Mucosa of gallbladder (tissue), 1 donor: Measurements from ENCODE around the gene CFAP141. TPM values are rescaled to one million over a fixed set of nuclear protein-coding genes. Genes with fewer than 3 reads are reported as not detected.

ENCODE experiments used
- DNase-seq: peaks from one replicate; pipeline ENCODE4 v3.0.0-alpha.2; 2020; ENCODE audit warnings: low spot score
- total RNA-seq: library from RNA; stranded (reverse); gene quantifications from one replicate; pipeline ENCODE4 v1.2.1, GENCODE V29; 2021
- donor health status: DM: no; HTN: no; CAD: no.

Gene CFAP141
- total RNA-seq, 1 donor from 2014 or later = not detected

DNA sequence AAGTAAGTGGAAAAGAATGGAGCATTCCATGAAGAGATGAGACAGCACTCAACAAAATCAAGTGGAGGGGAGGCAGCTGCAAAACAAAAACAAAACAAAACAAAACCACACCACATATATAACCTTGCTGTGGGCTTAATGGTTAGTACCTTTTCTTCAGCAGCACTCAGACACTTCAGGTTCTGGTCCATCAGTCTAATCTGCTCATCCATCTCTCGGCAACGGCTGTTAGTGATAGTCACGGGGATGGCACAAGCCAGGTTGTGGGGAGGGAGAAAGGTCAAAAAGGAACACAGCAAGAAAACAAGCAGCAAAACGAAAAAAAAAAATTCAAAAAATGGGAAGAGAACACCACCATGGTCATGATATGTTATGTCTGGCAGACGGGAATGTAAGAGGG is 34.3 kb downstream of the CFAP141 start:
- DNase-seq = no peak

DNA sequence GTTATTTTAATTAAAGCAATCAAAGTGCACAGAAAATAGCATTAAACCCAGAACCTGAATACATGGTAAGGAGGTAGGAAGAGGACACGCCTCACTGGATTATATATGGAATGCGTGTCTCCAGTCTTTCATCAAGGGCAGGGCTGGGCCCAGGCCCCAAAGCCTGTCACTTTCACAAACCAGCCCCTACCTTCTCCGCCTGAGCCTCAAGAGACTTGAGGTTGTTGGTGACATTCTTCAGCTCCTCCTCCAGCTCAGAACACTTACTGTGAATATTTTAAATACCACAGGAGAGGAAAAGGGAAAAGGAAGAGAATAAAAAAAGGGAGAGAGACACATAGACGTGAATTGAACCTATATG is 34.9 kb downstream of the CFAP141 start:
- no peak for DNase-seq

DNA sequence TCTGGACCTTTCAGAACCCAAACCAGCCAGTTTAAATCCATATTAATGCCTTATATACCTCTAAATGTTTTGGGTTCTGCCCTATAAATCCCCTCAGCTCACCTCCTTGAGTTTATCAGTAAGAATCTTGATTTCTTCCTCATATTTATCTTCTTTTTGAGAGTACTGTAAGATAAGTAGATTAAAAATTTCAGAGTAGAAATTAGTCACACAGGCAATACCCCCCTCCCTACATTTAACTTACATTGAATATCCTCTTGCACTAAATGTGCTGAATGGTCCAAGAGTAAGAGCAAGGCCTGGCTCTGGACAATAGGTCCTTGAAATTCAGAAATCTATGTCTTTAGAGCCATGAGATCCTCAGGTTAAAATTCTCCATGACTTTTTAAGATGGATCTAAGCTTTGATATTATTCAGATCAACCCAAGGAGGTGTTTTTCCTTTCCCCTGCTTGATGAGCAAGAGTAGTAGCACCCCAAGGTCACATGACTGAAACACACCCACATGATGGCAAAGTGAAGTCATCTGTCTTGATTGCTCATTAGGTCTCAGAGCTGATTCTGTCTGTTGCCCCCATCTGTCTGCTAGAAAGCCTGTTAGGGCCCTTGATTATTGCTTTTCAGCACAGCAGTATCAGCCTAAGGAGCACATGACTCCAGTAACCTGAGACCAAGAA is 35.4 kb downstream of the CFAP141 start:
- no peak for DNase-seq

DNA sequence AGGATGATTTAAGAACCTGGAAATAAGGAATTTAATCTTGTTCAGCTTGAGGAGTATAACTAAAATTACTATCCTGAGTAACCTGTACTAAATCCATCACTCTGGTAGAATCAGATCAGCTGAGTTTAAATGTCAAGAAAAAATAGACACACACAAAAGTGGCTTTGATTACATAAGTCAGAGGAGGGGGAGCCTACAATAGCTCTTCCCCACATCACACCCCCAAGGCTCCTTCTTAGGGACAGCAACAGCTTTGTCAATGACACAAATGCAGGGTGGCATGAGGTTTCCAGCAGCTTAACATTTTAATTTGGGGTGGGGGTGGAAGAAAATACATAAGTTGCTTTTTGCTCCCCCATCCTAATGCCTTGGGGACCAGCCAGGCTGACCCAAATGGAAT is 38.7 kb downstream of the CFAP141 start:
- no peak for DNase-seq

DNA sequence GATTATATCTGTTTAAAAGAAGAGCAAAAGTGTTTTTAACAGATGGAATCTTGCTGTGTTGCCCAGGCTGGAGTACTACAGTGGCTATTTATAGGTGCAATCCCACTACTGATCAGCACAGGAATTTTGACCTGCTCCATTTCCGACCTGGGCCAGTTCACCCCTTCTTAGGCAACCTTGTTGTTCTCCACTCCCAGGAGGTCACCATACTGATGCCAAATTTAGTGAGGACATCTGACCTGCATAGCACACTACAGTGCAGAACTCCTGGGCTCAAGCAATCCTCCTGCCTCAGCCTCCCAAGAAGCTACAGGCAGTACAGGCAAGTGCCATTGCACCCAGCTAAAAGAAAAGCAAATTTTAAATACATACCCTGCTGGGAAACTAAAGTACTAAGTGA is 39.9 kb downstream of the CFAP141 start:
- no peak for DNase-seq

DNA sequence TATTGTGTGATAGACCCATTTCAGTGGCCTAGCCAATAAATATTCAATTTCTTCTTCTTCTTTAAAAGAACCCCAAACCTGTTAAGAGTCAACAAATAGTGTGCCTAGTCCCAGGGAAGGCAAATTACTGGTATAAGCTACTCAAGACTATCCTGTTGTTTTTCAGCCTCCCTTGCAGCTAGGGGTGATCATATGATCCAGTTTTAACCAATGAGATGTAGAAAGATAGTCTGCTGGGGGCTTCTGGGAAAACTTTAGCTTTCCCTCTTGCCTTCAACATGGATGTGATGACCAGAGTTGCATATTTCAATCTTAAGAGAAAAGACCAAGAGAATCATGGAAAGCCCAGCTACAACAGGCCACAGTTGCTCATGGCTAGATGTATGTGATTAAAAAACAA is 46.6 kb downstream of the CFAP141 start:
- DNase-seq = no peak

DNA sequence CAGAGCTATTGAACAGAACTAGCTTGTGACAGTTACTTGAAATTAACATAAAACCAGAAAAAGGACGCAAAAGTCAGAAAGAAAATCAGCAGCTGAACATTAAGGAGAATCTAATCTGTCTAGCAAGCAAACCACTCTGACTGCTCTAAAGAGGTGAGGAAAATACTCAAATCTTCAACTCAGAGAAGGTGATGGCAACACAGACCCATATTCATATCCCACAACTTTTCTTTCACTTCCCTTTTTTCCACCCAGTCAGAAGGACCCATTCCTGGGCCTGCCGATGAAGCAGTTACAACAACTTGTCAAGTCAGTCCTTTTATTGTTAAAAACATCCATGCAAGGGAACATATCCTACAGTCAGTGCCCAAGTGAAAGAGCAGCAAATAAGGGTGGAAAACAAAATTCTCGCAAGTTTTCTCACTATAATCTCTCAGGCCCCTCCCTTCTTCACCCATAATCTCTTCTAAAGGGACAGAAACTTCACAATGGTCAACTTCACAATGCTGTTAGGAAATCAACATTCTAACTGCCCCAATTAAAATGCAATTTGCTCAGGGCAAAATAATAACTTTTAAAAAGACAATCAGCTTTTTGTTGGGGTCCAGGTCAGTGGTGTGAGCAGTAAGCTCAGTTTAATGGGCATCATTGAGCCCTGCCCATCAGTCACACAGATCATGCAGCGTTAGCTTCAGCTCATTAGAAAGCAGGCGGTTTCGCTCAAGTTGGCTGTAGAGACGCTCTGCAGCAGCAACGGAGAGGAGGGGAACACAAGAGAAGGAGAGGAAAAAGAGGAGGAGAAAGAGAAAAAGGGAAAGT is 47.6 kb downstream of the CFAP141 start:
- no peak for DNase-seq

DNA sequence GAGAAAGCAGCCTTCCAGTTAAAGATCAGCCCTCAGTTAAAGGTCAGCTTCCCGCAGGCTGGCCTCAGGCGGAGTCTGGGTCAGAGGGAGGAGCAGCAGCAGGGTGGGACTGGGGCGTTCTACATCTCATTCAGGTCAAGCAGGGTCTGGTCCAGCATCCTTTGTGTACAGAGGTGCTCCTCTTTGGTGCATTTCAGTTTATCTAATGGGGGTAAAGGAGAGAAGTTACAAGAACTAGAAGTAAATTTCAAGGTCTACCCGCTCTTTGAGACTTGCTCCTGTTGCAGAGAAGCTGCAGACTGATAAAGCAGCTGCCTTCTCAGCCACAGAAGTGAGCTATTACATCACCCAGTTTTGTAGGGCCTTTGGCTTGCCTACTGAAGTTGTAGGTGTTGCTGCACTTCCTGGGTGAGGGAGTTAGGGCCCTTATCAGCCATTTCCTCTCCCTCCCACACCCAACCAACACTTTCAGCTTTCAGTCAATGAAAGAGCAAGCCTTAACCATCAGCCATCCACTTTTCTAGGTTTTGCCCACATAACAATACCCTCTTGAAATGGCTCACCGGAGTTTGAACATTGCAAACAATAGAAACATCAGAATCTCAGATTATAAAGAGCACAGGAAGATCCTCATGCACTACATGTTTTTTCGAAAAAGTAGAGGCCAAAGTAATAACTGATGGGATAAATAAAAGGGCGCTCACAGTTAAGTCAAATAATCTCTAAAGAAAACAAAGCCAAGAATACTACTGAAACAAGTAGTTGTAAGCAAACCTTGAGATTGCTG is 48.4 kb downstream of the CFAP141 start:
- DNase-seq = peak; percentile 36

DNA sequence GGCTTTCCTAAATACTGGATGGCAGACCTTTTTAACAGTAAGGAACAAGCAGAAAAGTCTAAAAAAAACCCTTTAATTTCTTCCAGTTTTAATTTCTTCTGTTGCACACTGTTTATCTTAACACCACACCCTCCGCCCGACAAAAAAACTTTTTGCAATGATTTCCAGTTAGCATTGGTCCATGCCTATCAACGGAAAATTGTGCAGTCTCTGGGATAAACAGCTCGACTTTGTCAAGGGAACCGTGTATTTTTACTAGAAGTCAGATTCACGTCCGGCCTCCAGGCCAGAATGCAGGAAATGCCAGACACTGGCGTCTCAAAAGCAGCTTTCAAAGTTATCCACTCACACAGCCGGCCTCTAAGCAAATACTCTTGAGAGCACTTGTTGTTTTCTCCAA is 50.9 kb downstream of the CFAP141 start:
- DNase-seq = peak; percentile 22

DNA sequence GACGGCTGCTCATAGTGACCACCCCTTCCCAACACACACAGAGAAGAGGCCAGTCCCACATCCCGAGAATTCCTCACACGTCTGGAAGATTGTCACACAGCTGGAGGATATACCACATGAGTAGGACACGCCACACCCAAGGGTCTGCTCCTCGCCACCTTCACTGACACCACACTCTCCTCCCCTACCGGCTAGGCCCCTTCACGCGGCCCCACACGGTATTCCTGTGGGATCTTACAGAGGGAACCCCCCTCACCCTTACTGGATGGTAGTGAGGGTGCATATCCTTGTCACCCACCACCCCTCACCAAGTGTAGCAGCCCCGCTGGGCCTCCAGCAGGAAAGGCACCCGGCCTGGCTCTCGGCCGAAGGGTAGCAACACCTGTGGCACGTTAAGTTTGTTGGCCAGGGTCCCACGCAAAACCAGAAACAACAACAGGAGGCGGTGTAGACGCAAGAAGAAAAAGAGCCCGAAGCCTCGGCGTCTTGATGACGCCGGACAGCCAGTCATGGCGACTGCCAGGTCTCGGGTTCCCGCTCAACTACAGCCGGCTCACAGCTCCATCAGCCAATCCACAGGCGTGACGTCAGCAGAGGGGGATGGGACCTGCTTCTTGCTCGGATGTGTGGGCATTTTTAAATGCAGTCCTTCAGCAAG is 51.5 kb downstream of the CFAP141 start, which contains the start of gene NUP210L:
TSS of gene NUP210L (minus strand) at position 540 of the 658 bp plus-strand sequence.
- DNase-seq = peak; percentile 64

DNA sequence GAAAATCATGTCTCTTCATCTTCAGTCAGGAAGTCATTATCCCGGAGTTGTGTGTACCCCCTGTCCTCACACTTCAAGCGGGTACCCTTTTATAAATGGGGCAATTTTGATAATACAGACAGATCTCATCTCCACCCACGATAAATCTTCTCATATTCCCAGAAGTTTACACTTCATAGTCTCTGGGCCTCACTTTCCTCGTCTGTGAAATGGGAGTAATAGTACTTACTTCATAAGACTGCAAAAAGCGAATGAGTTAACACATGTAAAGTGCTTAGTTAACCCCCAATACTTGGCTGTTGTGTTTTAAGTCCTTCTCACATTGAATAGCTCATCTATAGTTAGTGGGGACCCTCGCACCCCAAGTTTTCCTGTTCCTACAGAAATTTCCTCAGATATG is 52.1 kb downstream of the CFAP141 start:
- DNase-seq = no peak

DNA sequence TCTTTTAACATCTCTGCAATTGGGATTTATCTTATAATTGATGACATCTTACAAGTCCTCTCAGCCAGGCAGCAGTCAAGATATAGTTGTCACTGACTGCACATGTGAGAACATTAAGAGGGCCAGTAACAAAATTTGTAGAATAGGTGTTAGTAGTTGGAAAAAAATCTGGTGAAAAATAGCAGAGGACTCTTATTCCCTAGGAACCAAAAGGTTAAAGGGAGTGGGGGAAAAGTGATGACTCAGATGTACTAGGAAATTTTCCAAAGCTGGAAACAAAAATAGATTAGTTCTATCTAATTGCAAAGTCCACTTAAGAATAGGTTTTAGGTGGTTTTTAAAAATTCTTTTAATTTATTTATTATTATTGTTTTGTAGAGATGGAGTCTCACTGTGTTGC is 54.8 kb downstream of the CFAP141 start:
- DNase-seq = no peak

Other genes with a start within 250 kb of the CFAP141 start
- 60.6 TPM for gene CRTC2, start 247.7 kb downstream of the CFAP141 start, total RNA-seq
- gene SLC39A1, start 242.8 kb downstream of the CFAP141 start, total RNA-seq = 119 TPM
- 18.5 TPM for gene CREB3L4, start 238.4 kb downstream of the CFAP141 start, total RNA-seq
- 144 TPM for gene JTB, start 228.7 kb downstream of the CFAP141 start, total RNA-seq
- 112 TPM for gene RAB13, start 220.0 kb downstream of the CFAP141 start, total RNA-seq
- gene RPS27, start 215.6 kb downstream of the CFAP141 start, total RNA-seq = 1,416 TPM
- 0.06 TPM for gene NUP210L, start 51.3 kb downstream of the CFAP141 start, total RNA-seq
- gene TPM3, start 14.2 kb downstream of the CFAP141 start, total RNA-seq = 283 TPM
- 118 TPM for gene UBAP2L, start 14.6 kb upstream of the CFAP141 start, total RNA-seq
- 63.1 TPM for gene HAX1, start 66.3 kb upstream of the CFAP141 start, total RNA-seq
- 0.32 TPM for gene AQP10, start 114.8 kb upstream of the CFAP141 start, total RNA-seq
- gene ATP8B2, start 119.2 kb upstream of the CFAP141 start, total RNA-seq = 32.9 TPM
- gene IL6R, start 199.0 kb upstream of the CFAP141 start, total RNA-seq = 31.2 TPM